NCI-H1105 (cell line): Measurements from ENCODE around the gene NACC2.

Source experiments
- DNase-seq: peaks from one replicate; lab custom pipeline; 2025; lab: John Stamatoyannopoulos, UW

The NACC2 gene

GRCh38 chr9:136055715-136056545, 39.2 kb downstream of the NACC2 start:
- DNase-seq = no peak

- no peak for DNase-seq
These were observed 40.0 kb downstream of the NACC2 start for GRCh38 chr9:136054798-136055714.

GRCh38 chr9:136054146-136054545, 40.9 kb downstream of the NACC2 start:
- no peak for DNase-seq

GRCh38 chr9:136053757-136054142, 41.3 kb downstream of the NACC2 start:
- DNase-seq = no peak

- DNase-seq = no peak
These were observed 41.9 kb downstream of the NACC2 start for GRCh38 chr9:136052991-136053756.

- DNase-seq = no peak
These were observed 42.6 kb downstream of the NACC2 start for GRCh38 chr9:136052472-136052880.

- DNase-seq = peak; percentile 5
These were observed 43.1 kb downstream of the NACC2 start for GRCh38 chr9:136051837-136052471.

GRCh38 chr9:136051453-136051836, 43.6 kb downstream of the NACC2 start:
- no peak for DNase-seq

GRCh38 chr9:136050701-136051452, 44.2 kb downstream of the NACC2 start:
- DNase-seq = no peak

- no peak for DNase-seq
These were observed 44.8 kb downstream of the NACC2 start for GRCh38 chr9:136050266-136050700.

- DNase-seq = no peak
These were observed 45.4 kb downstream of the NACC2 start for GRCh38 chr9:136049491-136050265.

- DNase-seq = no peak
These were observed 46.3 kb downstream of the NACC2 start for GRCh38 chr9:136048560-136049411.

GRCh38 chr9:136047775-136048559, 47.1 kb downstream of the NACC2 start:
- DNase-seq = no peak

- DNase-seq = no peak
These were observed 47.9 kb downstream of the NACC2 start for GRCh38 chr9:136047076-136047774.

- DNase-seq = no peak
These were observed 48.6 kb downstream of the NACC2 start for GRCh38 chr9:136046554-136046920.

- DNase-seq = no peak
These were observed 49.2 kb downstream of the NACC2 start for GRCh38 chr9:136045595-136046553.
